ENCODE data around the gene FYCO1. TPM values are rescaled to one million over a fixed set of nuclear protein-coding genes. Genes with fewer than 3 reads are reported as not detected.

The FYCO1 gene
- total and polyA plus RNA-seq, 8 donors, result 19.0 to 42.7 (median 20.4) TPM

- Histone ChIP-seq H3K9me3 (no peaks in the 10 kb centered on the region), H3K27ac (no peak overlapping the region), H3K36me3 (peaks cover 0 to 50% of the 10 kb centered on the region in 2 donors), H3K27me3 (no peaks in the 10 kb centered on the region), H3K4me1 (peaks cover 0 to 14% of the 10 kb centered on the region in 2 donors), H3K4me3 (no peak overlapping the region)
- no peak for ATAC-seq
- TF ChIP-seq, protein P1, sequence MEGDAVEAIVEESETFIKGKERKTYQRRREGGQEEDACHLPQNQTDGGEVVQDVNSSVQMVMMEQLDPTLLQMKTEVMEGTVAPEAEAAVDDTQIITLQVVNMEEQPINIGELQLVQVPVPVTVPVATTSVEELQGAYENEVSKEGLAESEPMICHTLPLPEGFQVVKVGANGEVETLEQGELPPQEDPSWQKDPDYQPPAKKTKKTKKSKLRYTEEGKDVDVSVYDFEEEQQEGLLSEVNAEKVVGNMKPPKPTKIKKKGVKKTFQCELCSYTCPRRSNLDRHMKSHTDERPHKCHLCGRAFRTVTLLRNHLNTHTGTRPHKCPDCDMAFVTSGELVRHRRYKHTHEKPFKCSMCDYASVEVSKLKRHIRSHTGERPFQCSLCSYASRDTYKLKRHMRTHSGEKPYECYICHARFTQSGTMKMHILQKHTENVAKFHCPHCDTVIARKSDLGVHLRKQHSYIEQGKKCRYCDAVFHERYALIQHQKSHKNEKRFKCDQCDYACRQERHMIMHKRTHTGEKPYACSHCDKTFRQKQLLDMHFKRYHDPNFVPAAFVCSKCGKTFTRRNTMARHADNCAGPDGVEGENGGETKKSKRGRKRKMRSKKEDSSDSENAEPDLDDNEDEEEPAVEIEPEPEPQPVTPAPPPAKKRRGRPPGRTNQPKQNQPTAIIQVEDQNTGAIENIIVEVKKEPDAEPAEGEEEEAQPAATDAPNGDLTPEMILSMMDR (IDR thresholded peaks at IDR 0.05), result no peak
- no peak for DNase-seq
- intact Hi-C loops (cut with DNase I), result loop anchor here in 1 of 2 donors (2.0 to 10.0 kb wide), 2 partner anchors 141 to 497 kb away; no protein-coding TSS in a partner anchor
Measured at GRCh38 chr3:45937206-45938042, 58.2 kb downstream of the FYCO1 start.

GRCh38 chr3:45936261-45936660, 59.4 kb downstream of the FYCO1 start:
- no peaks in the 10 kb centered on the region for H3K9me3 ChIP-seq
- H3K36me3 ChIP-seq, result peaks cover 0 to 61% of the 10 kb centered on the region in 2 donors
- no peak for ATAC-seq
- peaks cover 0 to 13% of the 10 kb centered on the region in 2 donors for H3K4me1 ChIP-seq
- H3K27me3 ChIP-seq, result no peaks in the 10 kb centered on the region
- intact Hi-C loops (cut with DNase I), result loop anchor here in 1 of 2 donors (10.0 kb wide), 1 partner anchor 499 kb away; no protein-coding TSS in a partner anchor
- H3K27ac ChIP-seq, result no peak overlapping the region
- no peak for DNase-seq
- H3K4me3 ChIP-seq, result no peak overlapping the region
- TF ChIP-seq, protein P1 (IDR thresholded peaks at IDR 0.05), result no peak

- no peaks in the 10 kb centered on the region for H3K9me3 ChIP-seq
- peaks cover 0 to 88% of the 10 kb centered on the region in 2 donors for H3K36me3 ChIP-seq
- ATAC-seq (no peak), DNase-seq (peak in 2 of 4 donors; percentile 71 to 72)
- H3K27me3 ChIP-seq, result no peaks in the 10 kb centered on the region
- H3K27ac ChIP-seq, result no peak overlapping the region
- H3K4me3 ChIP-seq, result no peak overlapping the region
- H3K4me1 ChIP-seq, result peaks cover 0 to 7% of the 10 kb centered on the region in 2 donors
- TF ChIP-seq, protein P1 (IDR thresholded peaks at IDR 0.05), result no peak
- intact Hi-C loops (cut with DNase I), result loop anchor here in 1 of 2 donors (10.0 kb wide), 1 partner anchor 501 kb away; no protein-coding TSS in a partner anchor
Measured at GRCh38 chr3:45933591-45933990, 62.0 kb downstream of the FYCO1 start.

- H3K27me3 ChIP-seq, result no peaks in the 10 kb centered on the region
- ATAC-seq (peak; percentile 60), DNase-seq (peak in 1 of 4 donors; percentile 45)
- intact Hi-C loops (cut with DNase I), result loop anchor here in 1 of 2 donors (10.0 kb wide), 1 partner anchor 503 kb away; no protein-coding TSS in a partner anchor
- H3K4me1 ChIP-seq, result peaks cover 0 to 7% of the 10 kb centered on the region in 2 donors
- no peaks in the 10 kb centered on the region for H3K9me3 ChIP-seq
- peaks cover 0 to 96% of the 10 kb centered on the region in 2 donors for H3K36me3 ChIP-seq
- peak overlapping the region in 1 of 2 donors; percentile 51 for H3K27ac ChIP-seq
- no peak overlapping the region for H3K4me3 ChIP-seq
- TF ChIP-seq, protein P1 (IDR thresholded peaks at IDR 0.05), result no peak
Measured at GRCh38 chr3:45932112-45932511, 63.5 kb downstream of the FYCO1 start.

DNA sequence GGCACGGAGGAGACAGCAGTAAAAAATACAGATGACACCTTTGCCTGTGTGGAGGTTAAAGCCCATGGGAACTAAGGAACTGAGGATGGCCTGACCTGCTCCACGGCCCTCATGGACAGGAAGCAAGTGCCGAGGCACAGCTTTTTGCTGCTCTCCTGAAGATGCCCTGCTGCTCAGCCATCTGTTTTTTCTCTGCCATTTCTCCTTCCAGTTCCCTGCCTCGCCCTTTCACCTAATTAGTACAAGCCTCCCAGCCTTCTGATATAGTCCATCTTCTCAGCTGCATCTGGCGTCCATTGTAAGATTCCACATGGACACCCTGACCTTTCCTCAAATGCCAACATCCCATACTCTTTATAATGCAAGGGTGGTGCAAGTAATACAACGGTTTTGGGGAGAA, 64.1 kb downstream of the FYCO1 start:
- DNase-seq, result no peak
- Histone ChIP-seq H3K4me3 (no peak overlapping the region), H3K4me1 (peaks cover 0 to 7% of the 10 kb centered on the region in 2 donors), H3K36me3 (peaks cover 0 to 96% of the 10 kb centered on the region in 2 donors), H3K27ac (no peak overlapping the region), H3K27me3 (no peaks in the 10 kb centered on the region), H3K9me3 (no peaks in the 10 kb centered on the region)
- ATAC-seq, result no peak
- intact Hi-C loops (cut with DNase I), result loop anchor here in 1 of 2 donors (10.0 kb wide), 1 partner anchor 503 kb away; no protein-coding TSS in a partner anchor
- TF ChIP-seq, protein P1 (IDR thresholded peaks at IDR 0.05), result no peak

Measured in left lung (tissue), 10 donors.